Psoas muscle (tissue), 8 donors: Measurements from ENCODE around the gene NFATC1. TPM values are rescaled to one million over a fixed set of nuclear protein-coding genes. Genes with fewer than 3 reads are reported as not detected.

ENCODE experiments used
- ATAC-seq, 4 donors: fragments of 200-7000 bp; cut with Tn5 transposase; one replicate each; pipeline ENCODE4 v1.9.1; 2020; ENCODE audit warnings: moderate library complexity in 3 of 4, mild to moderate bottlenecking in 2 of 4
- DNase-seq, 2 donors: peaks; one replicate each; pipeline ENCODE4 v3.0.0-alpha.2; 2020
- H3K27ac ChIP-seq: fragments of 200-600 bp; one replicate; pipeline ENCODE4 v1.8.0; 2022
- H3K27me3 ChIP-seq, 3 donors: fragments of 200-600 bp in 1 of 3; one replicate each; pipeline versions ENCODE4 v1.6.1 to v1.8.0; 2013 to 2022; ENCODE audit warnings: low read length in 2 of 3, mild to moderate bottlenecking in 2 of 3, moderate library complexity in 1 of 3; ENCODE audit not compliant: insufficient read depth in 3 of 3
- H3K36me3 ChIP-seq, 2 donors: fragments of 200-600 bp in 1 of 2; one replicate each; pipeline versions ENCODE4 v1.6.1 to v1.8.0; 2013 to 2022; ENCODE audit warnings: low read depth in 1 of 2, mild to moderate bottlenecking in 1 of 2, moderate library complexity in 1 of 2; ENCODE audit not compliant: insufficient read depth in 1 of 2
- H3K4me1 ChIP-seq: fragments of 200-600 bp; one replicate; pipeline ENCODE4 v1.8.0; 2022
- H3K4me3 ChIP-seq: fragments of 200-600 bp; one replicate; pipeline ENCODE4 v1.8.0; 2022; ENCODE audit warnings: mild to moderate bottlenecking
- H3K9me3 ChIP-seq: fragments of 200-600 bp; one replicate; pipeline ENCODE4 v1.8.0; 2022
- WGBS, 3 donors: extraction: QIAGEN DNeasy Blood & Tissue Kit; methylation state at CpG; one replicate each; pipeline versions ENCODE4 v1.1.6 to v1.1.7; 2013; 5-methylcytosine and 5-hydroxymethylcytosine counted together
- intact Hi-C, 2 donors: fragments of 100-400 bp; cut with DNase I; formaldehyde crosslinking; loops; one replicate each; pipeline versions ENCODE4 v1.11.0 to v1.14.2; 2022
- polyA plus RNA-seq, 3 donors: library from polyadenylated mRNA; stranded (reverse); fragments of 200-250 nt; gene quantifications; one replicate each; pipeline ENCODE4 v1.2.3, GENCODE V29; 2013
- total RNA-seq, 4 donors: library from RNA; stranded (reverse); fragmentation: NEBNext Ultra II Directional in 2 of 4; extraction: Animal tissue kit (Norgen Biotek cat#: 25700) in 2 of 4; gene quantifications; one replicate each; pipeline versions ENCODE4 v1.2.1 to v1.2.4, GENCODE V29; 2021 to 2023
- TF ChIP-seq, protein P1 (sequence below): fragments of 200-600 bp; IDR thresholded peaks from one replicate; pipeline ENCODE4 v1.8.0; 2022; ENCODE audit warnings: antibody characterized with exemption
- donor health status: healthy with polysubstance abuse.
- donor health status: DM: no; HTN: no; CAD: no; lungs with moderate emphysema.
- donor health status: Bipolar disorder and iron deficiency.
- donor health status: healthy.
- donor health status: DM: yes; HTN: yes; CAD: no.
- donor health status: DM: no; HTN: no; CAD: no.
- donor health status: DM: no; HTN: no; CAD: no.
- donor health status: DM: yes; HTN: yes; CAD: no.

The NFATC1 gene
- total and polyA plus RNA-seq, 7 donors: 3.0 to 28.7 (median 21.0) TPM

DNA sequence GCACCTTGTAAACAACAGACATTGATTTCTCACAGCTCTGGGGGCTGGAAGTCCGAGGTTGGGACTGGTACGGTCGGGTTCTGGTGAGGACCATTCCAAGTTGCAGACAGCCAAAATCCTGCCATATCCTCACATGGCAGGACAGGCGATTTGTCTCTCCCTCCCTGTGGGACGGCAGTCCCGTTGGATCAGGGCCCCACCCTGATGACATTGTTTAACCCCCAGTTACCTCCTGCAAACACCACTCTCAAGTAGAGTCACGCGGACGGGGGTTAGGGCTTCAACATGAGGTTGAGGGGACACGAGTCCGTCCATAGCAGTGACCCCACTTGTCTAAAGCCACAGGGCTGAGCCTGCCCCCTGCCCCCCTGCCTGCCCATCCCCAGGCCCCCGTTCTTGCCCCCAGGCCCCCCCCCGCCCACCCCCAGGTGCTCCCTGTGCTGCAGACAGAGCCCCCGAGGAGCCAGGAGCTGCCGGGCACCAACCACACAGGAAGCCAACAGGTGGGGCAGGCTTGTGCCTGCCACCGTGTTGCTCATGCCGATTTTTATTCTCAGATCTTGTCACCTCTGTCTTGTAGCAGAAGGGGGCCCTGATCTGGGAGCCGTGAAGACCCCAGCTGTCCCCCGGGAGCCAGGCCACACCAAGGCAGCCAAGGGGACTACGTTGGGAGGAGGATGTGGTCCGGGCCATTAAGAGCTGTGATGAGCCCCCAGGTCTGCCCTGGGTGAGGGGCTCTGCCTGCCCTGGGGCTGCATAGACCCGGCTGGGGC lies 82.2 kb downstream of the NFATC1 start:
- TF ChIP-seq, protein P1, sequence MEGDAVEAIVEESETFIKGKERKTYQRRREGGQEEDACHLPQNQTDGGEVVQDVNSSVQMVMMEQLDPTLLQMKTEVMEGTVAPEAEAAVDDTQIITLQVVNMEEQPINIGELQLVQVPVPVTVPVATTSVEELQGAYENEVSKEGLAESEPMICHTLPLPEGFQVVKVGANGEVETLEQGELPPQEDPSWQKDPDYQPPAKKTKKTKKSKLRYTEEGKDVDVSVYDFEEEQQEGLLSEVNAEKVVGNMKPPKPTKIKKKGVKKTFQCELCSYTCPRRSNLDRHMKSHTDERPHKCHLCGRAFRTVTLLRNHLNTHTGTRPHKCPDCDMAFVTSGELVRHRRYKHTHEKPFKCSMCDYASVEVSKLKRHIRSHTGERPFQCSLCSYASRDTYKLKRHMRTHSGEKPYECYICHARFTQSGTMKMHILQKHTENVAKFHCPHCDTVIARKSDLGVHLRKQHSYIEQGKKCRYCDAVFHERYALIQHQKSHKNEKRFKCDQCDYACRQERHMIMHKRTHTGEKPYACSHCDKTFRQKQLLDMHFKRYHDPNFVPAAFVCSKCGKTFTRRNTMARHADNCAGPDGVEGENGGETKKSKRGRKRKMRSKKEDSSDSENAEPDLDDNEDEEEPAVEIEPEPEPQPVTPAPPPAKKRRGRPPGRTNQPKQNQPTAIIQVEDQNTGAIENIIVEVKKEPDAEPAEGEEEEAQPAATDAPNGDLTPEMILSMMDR: no peak
- Histone ChIP-seq H3K4me1 (no peaks in the 10 kb centered on the region), H3K27ac (no peak overlapping the region), H3K36me3 (peaks cover 0 to 14% of the 10 kb centered on the region in 2 donors), H3K4me3 (no peak overlapping the region), H3K9me3 (no peaks in the 10 kb centered on the region), H3K27me3 (no peaks in the 10 kb centered on the region)
- DNase-seq (peak; percentile 6 to 23), ATAC-seq (no peak)
- WGBS, 3 donors: 83 to 90% (median 85%) methylated on average over 20 to 22 of the region's 22 CpGs
- intact Hi-C loops: no loop called here

DNA sequence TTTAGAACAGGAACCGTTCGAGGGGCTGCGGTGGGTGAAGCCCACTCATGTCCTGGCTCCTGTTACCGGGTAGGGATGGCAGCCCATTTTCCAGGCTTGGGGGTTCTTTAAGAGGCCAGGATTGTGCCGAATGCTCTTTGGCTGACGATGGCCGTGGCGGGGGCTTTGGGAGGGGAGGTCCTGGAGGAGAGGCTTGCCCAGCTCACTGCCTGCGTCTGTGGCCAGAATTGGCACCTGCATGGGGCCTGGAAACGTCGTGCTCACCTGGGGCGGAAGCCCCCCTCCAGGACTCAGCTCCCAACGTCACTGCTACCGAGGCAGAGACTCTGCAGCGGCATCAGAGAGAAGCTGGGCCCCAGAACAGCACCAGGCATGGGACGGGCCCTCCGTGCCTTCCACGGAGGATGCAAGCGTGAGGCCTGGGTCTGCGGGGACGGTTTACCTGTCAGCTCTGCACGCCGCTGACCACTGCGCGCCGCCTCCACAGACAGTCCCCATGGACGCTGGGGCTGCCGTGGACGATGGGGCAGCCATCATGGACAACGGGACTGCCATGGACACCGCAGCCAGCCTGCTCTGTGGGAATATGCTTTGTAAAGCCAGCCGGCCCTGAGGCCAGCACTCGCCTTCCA lies 82.9 kb downstream of the NFATC1 start:
- H3K9me3 ChIP-seq: no peaks in the 10 kb centered on the region
- peaks cover 0 to 10% of the 10 kb centered on the region in 2 donors for H3K36me3 ChIP-seq
- ATAC-seq (no peak), DNase-seq (peak; percentile 10 to 44)
- H3K27me3 ChIP-seq: no peaks in the 10 kb centered on the region
- H3K4me3 ChIP-seq: no peak overlapping the region
- H3K27ac ChIP-seq: no peak overlapping the region
- WGBS, 3 donors: 95 to 98% (median 96%) methylated on average over 33 of the region's 33 CpGs
- TF ChIP-seq, protein P1: no peak
- intact Hi-C loops: no loop called here
- no peaks in the 10 kb centered on the region for H3K4me1 ChIP-seq

DNA sequence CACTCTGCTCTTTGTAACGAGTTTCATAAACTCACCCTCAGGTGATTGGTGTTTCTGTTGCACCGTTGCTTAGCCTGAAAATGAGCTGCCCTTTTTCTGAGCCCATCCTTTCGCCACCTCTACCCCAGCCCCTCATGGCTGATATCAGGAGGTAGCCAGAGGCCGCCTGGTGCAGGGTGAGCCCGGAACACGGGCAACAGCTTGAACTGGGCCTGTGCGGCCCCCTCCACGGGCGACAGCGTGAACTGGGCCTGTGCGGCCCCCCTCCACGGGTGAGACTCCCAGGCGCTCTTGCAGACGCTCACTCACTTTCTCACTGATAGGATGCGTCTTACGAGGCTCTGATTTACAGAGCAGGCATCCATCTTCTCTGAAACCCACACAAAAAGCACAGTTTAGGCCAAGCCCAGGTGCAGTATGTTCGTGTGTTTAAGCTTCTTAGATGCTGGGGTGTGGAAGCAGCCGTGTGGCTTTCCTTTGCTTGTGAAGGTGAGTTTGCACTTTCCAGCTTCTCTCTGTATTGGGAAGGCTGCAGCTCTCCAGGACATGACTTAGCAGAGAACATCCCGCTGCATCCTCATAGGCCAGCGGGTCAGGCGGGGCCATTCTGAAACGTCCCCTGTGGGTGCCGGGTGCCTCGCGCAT lies 83.5 kb downstream of the NFATC1 start:
- ATAC-seq: no peak
- TF ChIP-seq, protein P1: no peak
- no peaks in the 10 kb centered on the region for H3K4me1 ChIP-seq
- no peaks in the 10 kb centered on the region for H3K9me3 ChIP-seq
- H3K27me3 ChIP-seq: no peaks in the 10 kb centered on the region
- no peak overlapping the region for H3K27ac ChIP-seq
- intact Hi-C loops: no loop called here
- H3K36me3 ChIP-seq: peaks cover 0 to 10% of the 10 kb centered on the region in 2 donors
- 93 to 95% (median 93%) methylated on average over 25 of the region's 25 CpGs for WGBS, 3 donors
- peak in 1 of 2 donors; percentile 20 for DNase-seq
- H3K4me3 ChIP-seq: no peak overlapping the region

DNA sequence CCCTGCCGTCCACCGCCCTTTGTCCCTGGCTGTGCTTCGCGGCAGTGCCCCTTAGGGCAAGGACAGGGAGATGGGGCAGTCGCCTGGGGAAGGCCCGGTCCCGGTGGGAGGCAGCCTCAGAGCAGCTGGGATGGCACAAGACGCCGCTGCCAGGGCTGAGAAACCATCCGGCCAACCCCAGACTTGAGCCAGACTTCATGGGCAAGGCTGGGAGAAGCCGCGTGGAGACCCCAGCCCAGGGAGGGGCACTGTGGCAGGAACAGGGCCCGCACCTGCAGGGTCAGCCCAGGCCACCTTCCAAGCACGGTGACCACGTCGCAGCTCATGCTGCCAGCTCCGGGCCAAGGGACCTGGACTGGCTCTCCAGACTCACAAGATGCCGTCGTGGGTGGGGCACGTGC lies 84.0 kb downstream of the NFATC1 start:
- DNase-seq (peak; percentile 9 to 40), ATAC-seq (peak in 2 of 4 donors; percentile 38 to 44)
- intact Hi-C loops: loop anchor here in 1 of 2 donors (1.0 to 5.0 kb wide), 2 partner anchors 32 to 71 kb away; no protein-coding TSS in a partner anchor
- WGBS, 3 donors: 63 to 76% (median 64%) methylated on average over 20 of the region's 20 CpGs
- H3K9me3 ChIP-seq: no peaks in the 10 kb centered on the region
- H3K27ac ChIP-seq: no peak overlapping the region
- H3K4me3 ChIP-seq: no peak overlapping the region
- peaks cover 0 to 10% of the 10 kb centered on the region in 2 donors for H3K36me3 ChIP-seq
- no peaks in the 10 kb centered on the region for H3K4me1 ChIP-seq
- no peaks in the 10 kb centered on the region for H3K27me3 ChIP-seq
- TF ChIP-seq, protein P1: no peak
